GM21528 (cell line): ENCODE data around the gene ARMCX4.
"Not testable (repeated sequence)": the region's sequence is repeated elsewhere in the genome, so short reads cannot be mapped to it uniquely, and the experiment has no call there.

ENCODE experiments used
- ATAC-seq: cut with Tn5 transposase; IDR thresholded peaks from one replicate; pipeline ENCODE4 v1.9.1; 2021; ENCODE audit warnings: mild to moderate bottlenecking, moderate library complexity; ENCODE audit not compliant: unreplicated experiment, low FRiP score

ARMCX4 gene

GRCh38 chrX:101485212-101485949, at the start of gene ARMCX4:
Gene ARMCX4, plus strand, starts transcription at chrX:101485456. Its CDS starts 3,134 bp downstream, at chrX:101488590.
- ATAC-seq = no peak

GRCh38 chrX:101442085-101442484, 43.2 kb upstream of the ARMCX4 start:
- ATAC-seq = no peak

GRCh38 chrX:101449279-101449678, 36.0 kb upstream of the ARMCX4 start:
- no peak for ATAC-seq

- no peak for ATAC-seq
These were observed 35.2 kb upstream of the ARMCX4 start for GRCh38 chrX:101450085-101450484.

- no peak for ATAC-seq
These were observed 34.3 kb upstream of the ARMCX4 start for GRCh38 chrX:101450961-101451360.

- ATAC-seq = no peak
These were observed 33.2 kb upstream of the ARMCX4 start for GRCh38 chrX:101452056-101452455.

GRCh38 chrX:101460669-101461068, 24.6 kb upstream of the ARMCX4 start:
- no peak for ATAC-seq

- ATAC-seq = no peak
These were observed 22.4 kb upstream of the ARMCX4 start for GRCh38 chrX:101462892-101463291.

- ATAC-seq = no peak
These were observed 6.9 kb upstream of the ARMCX4 start for GRCh38 chrX:101478366-101478765.

GRCh38 chrX:101482296-101482695, 3.0 kb upstream of the ARMCX4 start:
- no peak for ATAC-seq

GRCh38 chrX:101483705-101484104, 1.6 kb upstream of the ARMCX4 start:
- no peak for ATAC-seq

GRCh38 chrX:101484135-101484534, 1.1 kb upstream of the ARMCX4 start:
- no peak for ATAC-seq

GRCh38 chrX:101488796-101489195, 3.5 kb downstream of the ARMCX4 start:
- ATAC-seq = no peak

- ATAC-seq = no peak
These were observed 6.7 kb downstream of the ARMCX4 start for GRCh38 chrX:101491943-101492342.

- no peak for ATAC-seq
These were observed 8.0 kb downstream of the ARMCX4 start for GRCh38 chrX:101493225-101493624.

- ATAC-seq = not testable (repeated sequence)
These were observed 17.7 kb downstream of the ARMCX4 start for GRCh38 chrX:101502929-101503328.

GRCh38 chrX:101507372-101507771, 22.1 kb downstream of the ARMCX4 start:
- ATAC-seq = no peak

GRCh38 chrX:101507986-101508385, 22.7 kb downstream of the ARMCX4 start:
- no peak for ATAC-seq

GRCh38 chrX:101530944-101531343, 45.7 kb downstream of the ARMCX4 start:
- no peak for ATAC-seq
